Stimulated activated CD8-positive, alpha-beta memory T cell treated with anti-CD3 and anti-CD28 coated beads, Interleukin-4, amount 100 ng/mL, for 1 hour (primary cell): ENCODE measurements around the gene MAPK1.
"Not testable (repeated sequence)": the region's sequence is repeated elsewhere in the genome, so short reads cannot be mapped to it uniquely, and the experiment has no call there.

Source experiments
- DNase-seq, 2 donors: peaks; one replicate each; pipeline ENCODE4 v3.0.0-alpha.2; 2020; ENCODE audit warnings: low read depth in 2 of 2, low spot score in 1 of 2

The MAPK1 gene

GRCh38 chr22:21759646-21760376, 107.6 kb downstream of the MAPK1 start:
- no peak for DNase-seq

- DNase-seq: no peak
Measured at GRCh38 chr22:21759093-21759492, 108.4 kb downstream of the MAPK1 start.

GRCh38 chr22:21758091-21758864, 109.2 kb downstream of the MAPK1 start:
- DNase-seq: no peak

- no peak for DNase-seq
Measured at GRCh38 chr22:21755851-21756284, 111.6 kb downstream of the MAPK1 start.

- DNase-seq: no peak
Measured at GRCh38 chr22:21754523-21754922, 112.9 kb downstream of the MAPK1 start.

- no peak for DNase-seq
Measured at GRCh38 chr22:21753374-21754111, 113.9 kb downstream of the MAPK1 start.

GRCh38 chr22:21752276-21752675, 115.2 kb downstream of the MAPK1 start:
- DNase-seq: no peak

GRCh38 chr22:21745948-21746347, 121.5 kb downstream of the MAPK1 start:
- DNase-seq: no peak

GRCh38 chr22:21744917-21745316, 122.5 kb downstream of the MAPK1 start:
- DNase-seq: not testable (repeated sequence)

GRCh38 chr22:21741790-21742189, 125.7 kb downstream of the MAPK1 start:
- no peak for DNase-seq

GRCh38 chr22:21741059-21741458, 126.4 kb downstream of the MAPK1 start:
- DNase-seq: no peak

GRCh38 chr22:21739828-21740377, 127.5 kb downstream of the MAPK1 start:
- DNase-seq: no peak

GRCh38 chr22:21738966-21739365, 128.5 kb downstream of the MAPK1 start:
- no peak for DNase-seq

- DNase-seq: no peak
Measured at GRCh38 chr22:21738081-21738480, 129.4 kb downstream of the MAPK1 start.

GRCh38 chr22:21736948-21737347, 130.5 kb downstream of the MAPK1 start:
- DNase-seq: no peak

GRCh38 chr22:21736084-21736642, 131.3 kb downstream of the MAPK1 start:
- no peak for DNase-seq

- DNase-seq: peak; percentile 84 to 88
Measured at GRCh38 chr22:21735200-21736083, 132.0 kb downstream of the MAPK1 start, which contains the start of gene YPEL1. Gene YPEL1, minus strand, starts transcription at chr22:21735794. Its CDS starts 25,050 bp downstream, at chr22:21710744.

GRCh38 chr22:21734540-21735199, 132.8 kb downstream of the MAPK1 start:
- no peak for DNase-seq

GRCh38 chr22:21731503-21731902, 135.9 kb downstream of the MAPK1 start:
- DNase-seq: no peak
